Fibroblast of villous mesenchyme (primary cell): ENCODE results near the gene CACYBP. TPM values are rescaled to one million over a fixed set of nuclear protein-coding genes. Genes with fewer than 3 reads are reported as not detected.

Experiments used
- DNase-seq: peaks from one replicate; pipeline ENCODE4 v3.0.0-alpha.2; 2010; ENCODE audit warnings: low read depth
- H3K4me3 ChIP-seq: 2 replicates; pipeline ENCODE4 v1.5.1; 2011; ENCODE audit warnings: low read depth, mild to moderate bottlenecking, low read length
- total RNA-seq: library from RNA; depleted of rRNA; stranded (reverse); fragments of >200 nt; gene quantifications from 2 replicates; pipeline ENCODE4 v1.2.3, GENCODE V29; 2012
- TF ChIP-seq, protein P1 (sequence below): IDR thresholded peaks from 2 replicates; pipeline ENCODE4 v1.5.1; 2012; ENCODE audit warnings: low read depth, mild to moderate bottlenecking, low read length; ENCODE audit not compliant: insufficient read depth

CACYBP gene
- total RNA-seq, 1 donor: 222 TPM

DNA sequence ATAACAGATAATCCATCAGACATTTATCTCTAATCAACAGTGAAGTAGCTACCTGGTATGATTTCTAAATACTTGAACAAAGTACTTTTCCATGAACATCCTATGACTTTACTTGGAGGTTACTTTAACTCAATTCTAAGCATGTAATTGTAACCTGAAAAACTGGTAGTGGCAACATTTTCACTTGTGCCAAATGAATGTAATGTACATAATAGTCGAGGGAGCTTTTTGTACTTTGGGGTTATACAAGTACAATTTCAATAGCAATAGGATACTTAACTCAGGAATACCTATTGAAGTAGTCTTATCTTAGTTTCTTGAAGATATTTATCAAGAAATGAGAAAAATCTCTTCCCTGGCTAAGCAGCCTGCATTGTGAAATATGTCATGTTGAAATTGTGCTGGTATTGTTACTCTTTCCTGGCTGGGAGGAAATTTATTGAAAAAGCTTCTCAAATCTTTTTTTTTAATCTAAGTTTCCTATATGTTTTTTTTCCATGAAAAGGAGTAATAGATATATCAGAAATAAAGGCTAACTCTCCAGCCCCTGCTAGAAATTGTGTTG is 33.7 kb upstream of the CACYBP start:
- TF ChIP-seq, protein P1, sequence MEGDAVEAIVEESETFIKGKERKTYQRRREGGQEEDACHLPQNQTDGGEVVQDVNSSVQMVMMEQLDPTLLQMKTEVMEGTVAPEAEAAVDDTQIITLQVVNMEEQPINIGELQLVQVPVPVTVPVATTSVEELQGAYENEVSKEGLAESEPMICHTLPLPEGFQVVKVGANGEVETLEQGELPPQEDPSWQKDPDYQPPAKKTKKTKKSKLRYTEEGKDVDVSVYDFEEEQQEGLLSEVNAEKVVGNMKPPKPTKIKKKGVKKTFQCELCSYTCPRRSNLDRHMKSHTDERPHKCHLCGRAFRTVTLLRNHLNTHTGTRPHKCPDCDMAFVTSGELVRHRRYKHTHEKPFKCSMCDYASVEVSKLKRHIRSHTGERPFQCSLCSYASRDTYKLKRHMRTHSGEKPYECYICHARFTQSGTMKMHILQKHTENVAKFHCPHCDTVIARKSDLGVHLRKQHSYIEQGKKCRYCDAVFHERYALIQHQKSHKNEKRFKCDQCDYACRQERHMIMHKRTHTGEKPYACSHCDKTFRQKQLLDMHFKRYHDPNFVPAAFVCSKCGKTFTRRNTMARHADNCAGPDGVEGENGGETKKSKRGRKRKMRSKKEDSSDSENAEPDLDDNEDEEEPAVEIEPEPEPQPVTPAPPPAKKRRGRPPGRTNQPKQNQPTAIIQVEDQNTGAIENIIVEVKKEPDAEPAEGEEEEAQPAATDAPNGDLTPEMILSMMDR: no peak
- no peak for DNase-seq
- H3K4me3 ChIP-seq: no peak overlapping the region

- TF ChIP-seq, protein P1: no peak
- H3K4me3 ChIP-seq: no peak overlapping the region
- DNase-seq: no peak
Measured at GRCh38 chr1:174967845-174968705, 31.7 kb upstream of the CACYBP start.

GRCh38 chr1:174968750-174969244 is 30.9 kb upstream of the CACYBP start:
- TF ChIP-seq, protein P1: no peak
- peak; percentile 68 for DNase-seq

GRCh38 chr1:174969977-174970376 is 29.8 kb upstream of the CACYBP start:
- TF ChIP-seq, protein P1: no peak
- DNase-seq: no peak
- H3K4me3 ChIP-seq: no peak overlapping the region

More at GRCh38 chr1:174968750-174969244, 30.9 kb upstream of the CACYBP start:
- no peak overlapping the region for H3K4me3 ChIP-seq

- TF ChIP-seq, protein P1: no peak
- no peak for DNase-seq
- no peak overlapping the region for H3K4me3 ChIP-seq
Measured at GRCh38 chr1:174971466-174971865, 28.3 kb upstream of the CACYBP start.

GRCh38 chr1:174971902-174972301 is 27.8 kb upstream of the CACYBP start:
- TF ChIP-seq, protein P1: no peak
- no peak overlapping the region for H3K4me3 ChIP-seq
- DNase-seq: no peak
